ENCODE data around the gene PI4KB.
"Not testable (repeated sequence)": the region's sequence is repeated elsewhere in the genome, so short reads cannot be mapped to it uniquely, and the experiment has no call there.

Gene PI4KB

DNA sequence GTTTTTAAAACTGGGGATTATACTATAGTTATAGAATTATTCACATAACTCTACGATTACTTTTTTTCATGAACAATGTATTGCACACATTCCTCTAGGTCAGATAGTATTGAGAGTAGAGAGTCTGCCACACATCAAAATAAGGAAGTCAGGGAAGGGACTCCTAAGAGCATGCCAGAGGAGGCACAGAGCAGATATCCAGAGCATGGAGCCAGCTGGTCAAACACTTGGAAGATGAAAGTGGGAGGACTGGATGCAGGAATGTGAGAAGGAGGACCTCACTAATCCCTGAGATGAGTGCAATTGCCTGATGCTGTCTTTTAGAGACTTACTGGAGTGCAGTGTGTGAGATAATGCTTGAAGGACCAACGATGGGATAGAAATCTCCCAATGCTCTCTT lies 29.5 kb upstream of the PI4KB start:
- no peak overlapping the region for H3K4me3 ChIP-seq (ENCODE audit: low read length)
- DNase-seq (ENCODE audit: low read depth), result no peak
- TF ChIP-seq, protein P1, sequence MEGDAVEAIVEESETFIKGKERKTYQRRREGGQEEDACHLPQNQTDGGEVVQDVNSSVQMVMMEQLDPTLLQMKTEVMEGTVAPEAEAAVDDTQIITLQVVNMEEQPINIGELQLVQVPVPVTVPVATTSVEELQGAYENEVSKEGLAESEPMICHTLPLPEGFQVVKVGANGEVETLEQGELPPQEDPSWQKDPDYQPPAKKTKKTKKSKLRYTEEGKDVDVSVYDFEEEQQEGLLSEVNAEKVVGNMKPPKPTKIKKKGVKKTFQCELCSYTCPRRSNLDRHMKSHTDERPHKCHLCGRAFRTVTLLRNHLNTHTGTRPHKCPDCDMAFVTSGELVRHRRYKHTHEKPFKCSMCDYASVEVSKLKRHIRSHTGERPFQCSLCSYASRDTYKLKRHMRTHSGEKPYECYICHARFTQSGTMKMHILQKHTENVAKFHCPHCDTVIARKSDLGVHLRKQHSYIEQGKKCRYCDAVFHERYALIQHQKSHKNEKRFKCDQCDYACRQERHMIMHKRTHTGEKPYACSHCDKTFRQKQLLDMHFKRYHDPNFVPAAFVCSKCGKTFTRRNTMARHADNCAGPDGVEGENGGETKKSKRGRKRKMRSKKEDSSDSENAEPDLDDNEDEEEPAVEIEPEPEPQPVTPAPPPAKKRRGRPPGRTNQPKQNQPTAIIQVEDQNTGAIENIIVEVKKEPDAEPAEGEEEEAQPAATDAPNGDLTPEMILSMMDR (IDR thresholded peaks at IDR 0.05; ENCODE audit: insufficient read depth, low read depth, low read length, missing control alignments), result no peak

DNA sequence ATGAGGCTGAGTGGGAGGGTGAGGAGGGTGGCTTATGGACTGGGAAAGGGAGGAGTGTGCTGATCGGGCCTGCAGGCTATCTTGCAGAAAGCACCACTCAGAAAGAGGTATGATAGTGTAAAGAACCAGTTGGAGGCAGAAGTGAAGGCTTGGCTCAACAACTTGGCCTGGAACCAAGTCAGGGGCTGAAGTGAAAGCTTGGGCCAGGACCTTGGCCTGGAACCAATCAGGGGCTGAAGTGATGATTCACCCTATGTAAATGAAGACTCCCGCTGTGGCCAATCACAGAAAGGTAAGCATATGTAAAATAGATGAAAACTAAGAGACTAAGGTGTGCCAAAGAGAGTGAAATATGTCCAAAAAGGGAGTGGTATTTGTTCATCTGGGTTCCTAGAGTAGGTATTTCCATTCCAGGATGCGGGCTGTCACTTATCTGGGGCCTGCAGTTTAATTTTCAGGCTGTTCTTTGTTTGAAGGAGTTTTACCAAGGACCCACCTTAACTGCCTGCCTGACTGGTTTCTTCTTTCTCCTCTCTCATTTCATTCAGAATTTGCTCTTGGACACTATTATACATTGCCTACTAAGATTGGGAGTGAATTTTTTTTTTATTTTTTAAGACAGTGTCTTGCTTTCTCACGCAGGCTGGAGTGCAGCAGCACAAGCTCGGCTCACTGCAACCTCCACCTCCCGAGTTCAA lies 25.0 kb upstream of the PI4KB start:
- H3K4me3 ChIP-seq (ENCODE audit: low read length), result no peak overlapping the region
- peak; percentile 24 for DNase-seq (ENCODE audit: low read depth)
- TF ChIP-seq, protein P1 (IDR thresholded peaks at IDR 0.05; ENCODE audit: insufficient read depth, low read depth, low read length, missing control alignments), result no peak

DNA sequence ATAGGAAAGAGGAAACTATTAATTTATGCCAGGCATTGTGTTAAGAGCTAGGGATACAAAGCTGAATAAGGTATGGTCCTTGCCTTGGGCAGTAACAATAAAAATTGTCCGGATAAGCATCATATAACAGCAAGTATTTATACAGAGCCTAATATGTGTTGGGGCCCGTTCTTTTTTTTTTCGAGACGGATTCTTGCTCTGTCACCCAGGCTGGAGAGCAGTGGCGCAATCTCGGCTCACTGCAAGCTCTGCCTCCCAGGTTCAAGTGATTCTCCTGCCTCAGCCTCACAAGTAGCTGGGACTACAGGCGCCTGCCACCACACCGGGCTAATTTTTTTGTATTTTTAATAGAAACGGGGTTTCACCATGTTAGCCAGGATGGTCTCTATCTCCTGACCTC lies 23.1 kb upstream of the PI4KB start:
- not testable (repeated sequence) for DNase-seq (ENCODE audit: low read depth); H3K4me3 ChIP-seq (ENCODE audit: low read length)

DNA sequence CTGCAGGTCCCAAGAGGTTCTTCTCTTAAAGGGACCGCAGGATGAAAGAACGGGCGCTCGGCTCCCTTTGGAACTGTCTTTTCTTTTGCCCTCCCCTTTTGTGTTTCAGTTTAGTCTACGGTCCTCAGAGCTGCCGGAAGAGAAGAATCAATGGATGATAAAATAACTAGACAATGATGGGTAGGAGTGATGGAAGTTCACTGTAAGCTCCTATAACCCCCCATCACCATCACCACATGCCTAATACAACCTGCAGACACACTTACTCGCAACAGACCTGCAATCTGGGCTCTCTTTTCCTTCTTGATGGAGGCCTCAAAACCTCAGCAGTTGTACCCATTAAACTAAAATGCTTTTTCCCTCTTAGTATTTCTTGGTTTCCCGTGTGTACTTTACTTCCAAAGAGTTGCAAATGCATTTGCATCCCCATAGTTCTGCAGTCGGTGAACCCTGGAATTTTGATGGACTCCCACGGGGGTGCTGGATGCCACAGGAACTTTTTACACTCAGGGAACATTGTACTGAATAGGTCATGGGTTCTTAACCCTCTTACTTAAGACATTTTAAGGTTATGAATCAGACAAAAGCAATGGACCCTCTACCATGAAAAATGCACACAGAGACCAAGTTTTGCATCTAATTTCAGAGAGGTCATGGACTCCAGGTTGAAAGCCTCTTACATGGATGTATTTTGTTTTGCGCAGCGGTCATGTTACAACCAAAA lies 20.5 kb upstream of the PI4KB start:
- no peak for DNase-seq (ENCODE audit: low read depth)
- peak overlapping the region; percentile 95 for H3K4me3 ChIP-seq (ENCODE audit: low read length)
- TF ChIP-seq, protein P1 (IDR thresholded peaks at IDR 0.05; ENCODE audit: insufficient read depth, low read depth, low read length, missing control alignments), result no peak

GRCh38 chr1:151346769-151347522 lies 19.7 kb upstream of the PI4KB start, which contains the start of gene RFX5:
RFX5 (minus strand) TSS chr1:151347252; CDS start chr1:151346320, 932 bp downstream.
- TF ChIP-seq, protein P1 (IDR thresholded peaks at IDR 0.05; ENCODE audit: insufficient read depth, low read depth, low read length, missing control alignments), result no peak
- H3K4me3 ChIP-seq (ENCODE audit: low read length), result peak within 1 kb of the TSS; percentile 95
- DNase-seq (ENCODE audit: low read depth), result peak; percentile 99

- DNase-seq (ENCODE audit: low read depth), result no peak
- H3K4me3 ChIP-seq (ENCODE audit: low read length), result peak overlapping the region; percentile 95
- TF ChIP-seq, protein P1 (IDR thresholded peaks at IDR 0.05; ENCODE audit: insufficient read depth, low read depth, low read length, missing control alignments), result no peak
Observed at GRCh38 chr1:151346082-151346768, 19.0 kb upstream of the PI4KB start.

GRCh38 chr1:151344291-151344690 lies 17.1 kb upstream of the PI4KB start:
- DNase-seq (ENCODE audit: low read depth), result no peak
- no peak overlapping the region for H3K4me3 ChIP-seq (ENCODE audit: low read length)
- TF ChIP-seq, protein P1 (IDR thresholded peaks at IDR 0.05; ENCODE audit: insufficient read depth, low read depth, low read length, missing control alignments), result no peak
